Body of pancreas (tissue), 4 donors: ENCODE results near the gene EYS. TPM values are rescaled to one million over a fixed set of nuclear protein-coding genes. Genes with fewer than 3 reads are reported as not detected.

Source experiments
- ATAC-seq: fragments of 150-250 bp; one replicate; pipeline ENCODE4 v1.9.1; 2016
- DNase-seq, 4 donors: peaks; one replicate each; pipeline ENCODE4 v3.0.0-alpha.2; 2019
- H3K27ac ChIP-seq, 4 donors: fragments of 200-600 bp; sonication (generic); 1 replicate in 3 of 4; 2 replicates in 1 of 4; pipeline versions ENCODE4 v1.5.1 to v1.6.1; 2016 to 2019; ENCODE audit warnings: mild to moderate bottlenecking in 1 of 4, mixed read lengths in 1 of 4, moderate library complexity in 1 of 4
- H3K27me3 ChIP-seq, 2 donors: fragments of 200-600 bp; sonication (generic); one replicate each; pipeline ENCODE4 v1.6.0; 2016; ENCODE audit warnings: mild to moderate bottlenecking in 1 of 2
- H3K36me3 ChIP-seq, 2 donors: fragments of 200-600 bp; sonication (generic); replicated peaks in 1 of 2; 2 replicates each; pipeline ENCODE4 v1.5.1; 2016; ENCODE audit warnings: low read depth in 2 of 2; ENCODE audit not compliant: insufficient read depth in 1 of 2
- H3K4me1 ChIP-seq: fragments of 200-600 bp; sonication (generic); one replicate; pipeline ENCODE4 v1.6.0; 2016
- H3K4me3 ChIP-seq, 2 donors: fragments of 200-600 bp; sonication (generic); 1 replicate in 1 of 2; 2 replicates in 1 of 2; pipeline ENCODE4 v1.5.1; 2016 to 2019
- H3K9me3 ChIP-seq, 3 donors: fragments of 200-600 bp; sonication (generic); 1 replicate in 2 of 3; 2 replicates in 1 of 3; pipeline ENCODE4 v1.5.1; 2016
- CTCF ChIP-seq, 7 experiments: fragments of 450-650 bp in 4 of 7; fragments of 200-600 bp in 3 of 7; sonication (generic) in 3 of 7; IDR thresholded peaks; one replicate each; pipeline ENCODE4 v1.5.1; 2016 to 2019; ENCODE audit warnings: antibody characterized with exemption in 7 of 7
- POLR2A ChIP-seq, 3 donors: fragments of 450-650 bp; IDR thresholded peaks; one replicate each; pipeline ENCODE4 v1.6.1; 2016; ENCODE audit warnings: antibody characterized with exemption in 3 of 3, mild to moderate bottlenecking in 2 of 3
- WGBS, 2 donors: methylation state at CpG; one replicate each; pipeline ENCODE4 v1.1.5; 2017; 5-methylcytosine and 5-hydroxymethylcytosine counted together
- intact Hi-C: fragments of 100-400 bp; cut with DNase I; formaldehyde crosslinking; loops from one replicate; pipeline ENCODE4 v1.15.1; 2023
- total RNA-seq, 2 donors: library from RNA; depleted of rRNA; stranded (reverse); fragments of >200 nt; gene quantifications; one replicate each; pipeline ENCODE4 v1.1.0, GENCODE V29; 2016

Gene EYS
- total RNA-seq, 2 donors from 2014 or later = 0.26 TPM; not detected in 1

DNA sequence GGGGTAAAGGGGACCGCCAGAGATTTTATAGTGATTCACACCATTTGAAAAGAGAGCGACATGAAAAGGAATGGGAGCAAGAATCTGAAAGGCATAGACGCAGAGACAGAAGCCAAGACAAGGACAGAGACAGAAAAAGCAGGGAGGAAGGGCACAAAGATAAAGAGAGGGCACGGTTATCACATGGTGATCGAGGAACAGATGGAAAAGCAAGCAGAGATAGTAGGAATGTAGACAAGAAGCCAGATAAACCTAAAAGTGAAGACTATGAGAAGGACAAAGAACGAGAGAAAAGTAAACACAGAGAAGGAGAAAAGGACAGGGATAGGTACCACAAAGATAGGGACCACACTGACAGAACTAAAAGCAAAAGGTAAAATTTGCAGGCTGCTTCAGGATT lies 1993.7 kb downstream of the EYS start:
- no peaks in the 10 kb centered on the region for H3K9me3 ChIP-seq
- H3K36me3 ChIP-seq = peaks cover 12 to 26% of the 10 kb centered on the region in 2 donors
- H3K27ac ChIP-seq = no peak overlapping the region
- intact Hi-C loops = no loop called here
- WGBS, 2 donors = 78 to 80% methylated on average over 6 of the region's 6 CpGs
- H3K4me1 ChIP-seq = no peaks in the 10 kb centered on the region
- no peak overlapping the region for H3K4me3 ChIP-seq
- no peak for DNase-seq
- TF ChIP-seq CTCF (IDR thresholded peaks at IDR 0.05) = no peak
- no peak for TF ChIP-seq POLR2A (IDR thresholded peaks at IDR 0.05)
- H3K27me3 ChIP-seq = no peaks in the 10 kb centered on the region
- no peak for ATAC-seq

GRCh38 chr6:63709148-63709547 lies 1997.9 kb downstream of the EYS start:
- intact Hi-C loops = no loop called here
- ATAC-seq = no peak
- Histone ChIP-seq H3K36me3 (peaks cover 12 to 34% of the 10 kb centered on the region in 2 donors), H3K4me1 (no peaks in the 10 kb centered on the region), H3K27ac (no peak overlapping the region), H3K4me3 (no peak overlapping the region), H3K9me3 (no peaks in the 10 kb centered on the region), H3K27me3 (no peaks in the 10 kb centered on the region)
- TF ChIP-seq POLR2A (IDR thresholded peaks at IDR 0.05) (no peak), CTCF (IDR thresholded peaks at IDR 0.05) (no peak)
- no peak for DNase-seq

- Histone ChIP-seq H3K4me1 (no peaks in the 10 kb centered on the region), H3K27ac (no peak overlapping the region), H3K9me3 (no peaks in the 10 kb centered on the region), H3K27me3 (no peaks in the 10 kb centered on the region), H3K36me3 (peaks cover 12 to 37% of the 10 kb centered on the region in 2 donors), H3K4me3 (no peak overlapping the region)
- 85 to 97% methylated on average over 1 of the region's 1 CpG for WGBS, 2 donors
- DNase-seq (no peak), ATAC-seq (no peak)
- intact Hi-C loops = no loop called here
- TF ChIP-seq CTCF (IDR thresholded peaks at IDR 0.05) (no peak), POLR2A (IDR thresholded peaks at IDR 0.05) (no peak)
These were observed 1998.4 kb downstream of the EYS start for GRCh38 chr6:63708631-63709030.

DNA sequence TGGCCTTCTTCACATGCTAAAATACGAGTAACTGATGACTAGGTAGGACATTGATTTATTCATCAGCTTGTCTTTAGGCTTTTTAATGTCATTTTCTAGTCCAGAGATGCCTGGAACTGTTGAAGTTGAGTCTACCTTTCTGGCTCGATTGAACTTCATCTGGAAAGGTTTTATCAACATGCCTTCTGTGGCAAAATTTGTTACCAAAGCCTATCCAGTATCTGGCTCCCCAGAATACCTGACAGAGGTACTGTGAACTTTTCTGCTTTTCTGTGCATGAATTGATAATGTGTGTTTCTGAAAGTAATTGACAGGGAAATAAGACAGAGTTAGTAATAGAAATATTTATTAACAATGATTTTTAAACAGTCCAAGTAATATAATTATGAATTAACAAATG lies 2000.4 kb downstream of the EYS start:
- Histone ChIP-seq H3K27ac (no peak overlapping the region), H3K4me1 (no peaks in the 10 kb centered on the region), H3K27me3 (no peaks in the 10 kb centered on the region), H3K4me3 (no peak overlapping the region), H3K36me3 (peaks cover 7 to 29% of the 10 kb centered on the region in 2 donors), H3K9me3 (no peaks in the 10 kb centered on the region)
- intact Hi-C loops = no loop called here
- no peak for TF ChIP-seq CTCF (IDR thresholded peaks at IDR 0.05)
- no peak for TF ChIP-seq POLR2A (IDR thresholded peaks at IDR 0.05)
- ATAC-seq = no peak
- no peak for DNase-seq
- WGBS, 2 donors = 42 to 54% methylated on average over 2 of the region's 2 CpGs

DNA sequence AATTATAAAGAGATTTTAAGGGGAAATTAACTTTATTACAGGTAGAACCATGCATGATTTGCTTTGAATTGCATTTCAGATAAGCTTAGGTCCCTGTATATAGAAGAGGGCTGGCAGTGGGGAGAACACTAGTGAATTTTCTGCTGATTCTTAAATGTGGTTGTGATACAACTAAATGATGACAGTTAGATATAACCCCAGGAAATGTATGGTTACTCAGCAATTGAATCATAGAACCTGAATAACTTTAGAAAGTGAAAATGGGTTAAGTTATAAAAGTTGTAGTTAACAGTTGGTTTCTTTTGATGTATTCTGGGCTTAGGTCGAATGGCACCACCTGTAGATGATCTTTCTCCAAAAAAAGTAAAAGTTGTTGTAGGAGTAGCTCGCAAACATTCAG lies 2001.3 kb downstream of the EYS start:
- Histone ChIP-seq H3K4me1 (no peaks in the 10 kb centered on the region), H3K27ac (no peak overlapping the region), H3K36me3 (peaks cover 7 to 21% of the 10 kb centered on the region in 2 donors), H3K9me3 (no peaks in the 10 kb centered on the region), H3K4me3 (no peak overlapping the region), H3K27me3 (no peaks in the 10 kb centered on the region)
- TF ChIP-seq CTCF (IDR thresholded peaks at IDR 0.05) = no peak
- ATAC-seq = no peak
- WGBS, 2 donors = 84 to 87% methylated on average over 2 of the region's 2 CpGs
- intact Hi-C loops = no loop called here
- no peak for DNase-seq
